SH-SY5Y (cell line): ENCODE measurements around the gene CHD9NB.

Experiments
- GATA2 ChIP-seq: IDR thresholded peaks from 2 replicates; pipeline ENCODE4 v1.6.1; 2011; ENCODE audit warnings: mild to moderate bottlenecking, low read depth, low read length
- GATA3 ChIP-seq: IDR thresholded peaks from 2 replicates; pipeline ENCODE4 v1.6.1; 2011; ENCODE audit warnings: low read depth, mild to moderate bottlenecking, low read length, moderate library complexity

- TF ChIP-seq GATA2 (no peak), GATA3 (no peak)
Observed at GRCh38 chr16:53007095-53007494, 45.6 kb downstream of the CHD9NB start.
